Retinal pigment epithelial cell (primary cell): ENCODE results near the gene RAB3GAP1.

Experiments
- DNase-seq: peaks from one replicate; pipeline ENCODE4 v3.0.0-alpha.2; 2010; ENCODE audit warnings: low read depth
- H3K4me3 ChIP-seq: 2 replicates; pipeline ENCODE4 v1.5.1; 2011; ENCODE audit warnings: mild to moderate bottlenecking, low read length, control low read depth, moderate library complexity
- CTCF ChIP-seq: conservative IDR thresholded peaks from 2 replicates; pipeline ENCODE4 v1.5.1; 2011; ENCODE audit warnings: low read depth, low read length, control low read depth, inconsistent platforms

RAB3GAP1 gene

GRCh38 chr2:135132314-135132713 is 80.2 kb downstream of the RAB3GAP1 start:
- TF ChIP-seq CTCF: no peak
- H3K4me3 ChIP-seq: no peak overlapping the region
- no peak for DNase-seq

GRCh38 chr2:135140606-135141005 is 88.5 kb downstream of the RAB3GAP1 start:
- no peak overlapping the region for H3K4me3 ChIP-seq
- TF ChIP-seq CTCF: no peak
- DNase-seq: no peak

- DNase-seq: no peak
- no peak overlapping the region for H3K4me3 ChIP-seq
- TF ChIP-seq CTCF: no peak
These were observed 90.2 kb downstream of the RAB3GAP1 start for GRCh38 chr2:135142323-135142722.

- DNase-seq: no peak
- no peak overlapping the region for H3K4me3 ChIP-seq
- no peak for TF ChIP-seq CTCF
These were observed 92.3 kb downstream of the RAB3GAP1 start for GRCh38 chr2:135144343-135144742.

GRCh38 chr2:135149251-135149650 is 97.2 kb downstream of the RAB3GAP1 start:
- TF ChIP-seq CTCF: no peak
- no peak for DNase-seq
- H3K4me3 ChIP-seq: no peak overlapping the region

GRCh38 chr2:135150725-135151124 is 98.6 kb downstream of the RAB3GAP1 start:
- DNase-seq: no peak
- no peak for TF ChIP-seq CTCF

GRCh38 chr2:135151615-135152014 is 99.5 kb downstream of the RAB3GAP1 start:
- no peak for DNase-seq
- H3K4me3 ChIP-seq: no peak overlapping the region
- no peak for TF ChIP-seq CTCF

More at GRCh38 chr2:135150725-135151124, 98.6 kb downstream of the RAB3GAP1 start:
- H3K4me3 ChIP-seq: no peak overlapping the region
